ENCODE data around the gene MMEL1. TPM values are rescaled to one million over a fixed set of nuclear protein-coding genes. Genes with fewer than 3 reads are reported as not detected.

Gene MMEL1
- total RNA-seq, 1 donor from 2014 or later: 7.3 TPM

DNA sequence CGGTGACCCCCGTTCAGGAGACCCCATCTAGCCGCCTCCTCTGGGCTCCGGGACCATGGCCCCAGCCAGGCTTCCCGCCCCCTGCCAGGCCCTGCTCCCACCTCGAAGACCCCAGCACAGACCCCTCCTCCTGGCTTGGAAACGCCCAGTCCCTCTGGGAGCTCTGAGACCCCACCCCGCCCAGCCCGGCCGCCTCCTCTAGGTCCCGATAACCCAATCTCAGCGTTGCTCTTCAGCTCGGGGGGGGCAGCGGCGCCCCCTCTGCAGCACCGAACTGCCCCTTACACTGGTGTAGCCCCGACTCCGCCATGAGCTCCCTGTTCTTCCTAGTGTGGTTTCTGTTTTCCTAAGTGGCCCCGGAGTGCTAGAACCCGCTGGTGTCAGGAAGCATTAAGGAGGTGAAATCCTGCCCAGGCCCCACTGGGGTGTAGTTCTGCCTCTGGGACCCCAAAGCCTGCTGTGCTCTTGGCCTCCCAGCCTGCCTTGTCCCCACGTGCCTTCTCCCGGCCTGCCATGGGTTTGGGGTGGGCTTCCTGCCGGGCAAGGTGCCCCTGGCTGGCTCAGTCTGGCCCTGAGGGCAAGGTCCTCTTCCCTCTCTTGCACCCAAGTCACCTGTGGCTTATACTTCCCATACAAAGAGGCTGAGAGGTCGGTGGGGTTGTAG, 10.7 kb upstream of the MMEL1 start:
- FAIRE-seq (no peak), DNase-seq (ENCODE audit: low spot score in 2 of 2) (no peak)

DNA sequence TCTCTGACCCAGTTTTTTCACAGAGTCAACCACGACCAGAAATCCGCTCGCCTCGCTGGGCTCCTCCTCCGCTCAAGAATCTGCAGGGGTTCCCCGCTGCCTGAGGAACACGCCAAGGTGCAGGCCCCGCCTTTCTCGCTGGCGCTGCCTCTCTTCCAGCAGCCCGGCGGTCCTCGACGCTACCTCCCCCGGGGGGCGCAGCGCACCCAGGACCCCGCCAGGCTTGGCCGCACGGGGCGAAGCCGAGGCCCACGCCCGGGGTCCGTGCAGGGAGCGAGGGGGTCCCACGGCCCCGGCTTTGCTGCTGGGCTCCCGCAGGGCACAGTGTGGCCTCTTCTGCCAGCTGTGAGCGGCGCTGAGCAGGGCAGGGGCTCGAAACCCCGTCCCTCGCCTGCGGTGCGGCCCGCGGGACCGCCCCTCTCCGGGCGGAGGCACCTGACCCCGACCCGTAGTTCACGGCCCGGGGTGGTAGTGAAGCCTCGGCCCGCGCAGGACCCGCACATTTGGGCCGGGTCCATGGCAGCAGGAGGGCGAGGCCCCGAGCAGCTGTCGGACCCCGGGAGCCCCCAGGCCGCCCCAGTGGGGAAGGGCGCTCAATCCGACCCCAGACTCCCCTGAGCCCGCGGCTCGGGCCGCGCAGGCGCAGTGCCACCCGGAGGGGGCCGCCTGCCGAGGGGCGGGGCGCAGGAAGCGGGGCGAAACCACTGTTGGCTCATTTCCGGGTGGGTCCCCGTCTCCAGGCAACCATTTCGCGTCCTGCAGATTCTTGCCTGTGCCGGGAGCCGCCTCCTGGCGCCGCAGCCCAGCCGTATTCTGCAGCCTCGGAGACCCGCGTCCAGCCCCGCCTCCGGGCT, 10.0 kb upstream of the MMEL1 start:
- peak; percentile 96 to 100 for DNase-seq (ENCODE audit: low spot score in 2 of 2)
- no peak for FAIRE-seq

DNA sequence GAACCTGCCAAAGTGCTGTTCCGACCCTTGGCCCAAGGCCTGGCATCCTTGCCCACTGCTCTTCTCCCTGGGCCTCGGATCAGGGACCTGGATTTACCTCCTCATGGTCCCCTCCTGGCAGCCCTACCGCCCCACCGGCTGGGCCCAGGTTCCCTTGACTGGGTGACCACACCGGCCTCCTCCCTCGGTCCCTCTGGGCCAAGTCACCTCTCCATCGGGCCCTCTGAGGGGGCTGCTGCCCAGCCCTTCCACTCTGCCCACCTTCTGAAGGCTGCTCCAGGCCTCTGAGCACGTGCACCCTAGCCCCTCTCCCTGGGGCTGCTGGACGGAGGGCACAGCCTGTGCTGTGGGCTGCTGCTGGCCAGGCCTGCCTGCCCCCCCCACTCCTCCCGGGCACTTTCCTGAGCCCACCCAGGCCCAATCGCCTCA, 9.3 kb upstream of the MMEL1 start:
- DNase-seq (ENCODE audit: low spot score in 2 of 2) (no peak), FAIRE-seq (no peak)

DNA sequence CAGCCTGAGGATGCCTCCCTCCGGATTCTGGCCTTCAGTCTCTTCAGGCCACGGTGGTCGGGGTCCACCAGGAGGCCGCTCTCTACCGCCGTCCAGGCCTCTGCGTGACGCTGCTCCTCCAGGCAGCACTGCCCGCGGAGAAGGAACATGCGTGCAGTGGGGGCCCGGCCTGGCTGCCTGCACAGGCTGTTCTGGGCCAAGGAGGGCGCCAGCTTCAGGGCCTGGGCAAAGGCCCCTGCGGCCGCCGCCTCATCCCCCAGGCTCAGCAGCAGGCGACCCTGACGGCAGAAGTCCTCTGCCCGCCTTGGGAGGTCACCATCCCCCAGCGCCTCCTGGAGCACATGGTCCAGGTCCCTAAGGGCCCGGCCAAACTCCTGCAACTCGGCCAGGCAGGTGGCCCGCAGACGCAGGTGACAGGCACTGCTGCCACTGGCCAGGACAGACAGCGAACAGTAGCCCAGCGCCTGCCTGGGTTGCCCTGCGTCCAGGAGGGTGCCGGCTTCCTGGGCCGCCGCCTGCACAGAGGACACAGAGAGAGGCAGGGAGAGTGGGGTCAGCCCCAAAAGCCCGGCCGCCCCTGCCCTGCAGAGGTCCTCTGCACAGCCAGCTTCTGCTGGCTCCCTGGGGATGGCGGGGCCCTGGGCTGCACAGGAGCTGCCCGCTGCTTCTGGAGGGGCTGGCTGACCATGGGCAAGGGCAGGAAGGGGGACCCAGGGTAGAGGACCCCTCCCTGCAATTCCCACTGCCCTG, 8.7 kb upstream of the MMEL1 start:
- FAIRE-seq: no peak
- no peak for DNase-seq (ENCODE audit: low spot score in 2 of 2)

DNA sequence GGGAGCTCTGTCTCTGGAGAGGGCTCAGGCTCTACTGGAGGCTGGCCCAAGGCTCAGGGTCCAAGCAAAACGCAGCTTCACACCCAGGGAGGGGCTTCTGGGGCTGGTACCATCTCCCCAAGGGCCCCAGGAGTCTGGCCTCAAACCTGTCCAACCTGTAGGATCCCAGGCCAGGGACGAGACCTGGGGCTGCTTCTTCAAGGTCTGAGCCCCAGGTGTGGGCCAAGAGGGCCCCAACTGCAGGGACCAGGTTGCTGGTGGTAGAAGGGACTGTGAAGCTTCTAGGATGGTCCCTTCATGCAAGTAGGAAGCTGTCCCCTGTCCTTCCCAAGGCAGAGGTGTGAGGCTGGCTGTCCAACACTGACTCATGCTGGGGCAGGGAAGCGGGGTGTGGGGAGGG, 7.8 kb upstream of the MMEL1 start:
- DNase-seq (ENCODE audit: low spot score in 2 of 2) (no peak), FAIRE-seq (no peak)

DNA sequence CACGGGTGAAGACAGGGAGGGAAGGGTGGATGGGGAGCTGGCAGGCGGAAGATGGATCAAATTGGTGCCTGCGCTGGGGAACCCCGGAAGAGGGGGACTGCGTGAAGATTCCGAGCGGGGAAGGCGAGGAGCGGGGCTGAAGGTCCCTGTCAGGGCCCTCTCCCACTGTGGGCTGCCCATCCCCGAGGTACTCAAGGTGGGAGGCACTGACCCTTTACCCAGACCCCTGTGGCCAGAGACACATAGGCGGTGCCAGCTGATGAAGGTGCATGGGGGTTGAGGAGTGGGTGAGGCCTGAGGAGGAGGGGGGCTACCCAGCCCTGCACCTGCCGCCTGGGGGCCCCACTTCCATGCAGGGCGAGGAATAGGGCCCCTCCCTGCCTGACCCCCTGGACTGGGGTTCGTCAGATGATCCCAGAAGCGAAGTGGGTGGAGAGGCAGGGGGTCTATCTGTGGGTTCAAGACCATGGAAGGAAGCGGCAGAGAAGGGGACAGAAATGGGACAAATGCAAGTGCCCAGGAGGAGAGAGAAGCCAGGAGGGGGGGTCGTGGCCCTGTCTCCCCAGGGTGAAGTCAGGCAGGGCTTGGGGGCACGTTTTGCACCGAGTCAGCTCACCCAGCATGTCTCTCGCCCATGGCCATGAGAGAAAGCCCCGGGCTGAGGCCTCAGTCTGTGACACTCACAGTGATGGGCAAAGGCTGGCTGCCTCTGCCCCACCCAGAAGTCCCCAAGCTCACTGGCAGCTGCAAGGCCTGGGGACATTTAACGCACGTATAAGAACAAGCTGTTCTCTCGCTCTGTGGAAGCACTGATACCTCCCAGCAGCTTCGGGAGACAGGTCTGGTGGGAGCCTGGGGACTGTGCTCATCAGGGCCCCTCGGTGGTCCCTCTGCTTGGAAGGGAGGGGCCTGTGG, 7.0 kb upstream of the MMEL1 start:
- FAIRE-seq (no peak), DNase-seq (ENCODE audit: low spot score in 2 of 2) (no peak)

DNA sequence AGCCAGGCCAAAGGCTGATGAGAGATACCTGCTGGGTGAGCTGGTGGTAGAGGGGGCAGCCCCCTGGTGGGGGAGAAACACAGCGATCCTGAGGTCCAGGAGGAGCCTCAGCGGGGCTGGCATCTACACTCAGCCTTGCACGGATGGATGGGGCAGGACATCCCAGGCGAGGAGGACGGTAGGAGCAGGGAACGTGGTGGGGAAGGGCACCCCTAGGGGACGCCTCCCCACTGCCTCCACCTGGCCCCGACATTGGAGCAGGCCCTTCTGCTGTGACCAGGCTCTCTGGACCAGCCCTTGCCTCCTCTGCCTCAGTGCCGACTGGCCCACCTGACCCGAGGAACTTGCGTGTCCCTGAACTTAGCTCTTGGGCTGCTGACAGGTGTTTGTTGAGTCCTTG, 6.4 kb upstream of the MMEL1 start:
- DNase-seq (ENCODE audit: low spot score in 2 of 2): no peak
- FAIRE-seq: no peak

DNA sequence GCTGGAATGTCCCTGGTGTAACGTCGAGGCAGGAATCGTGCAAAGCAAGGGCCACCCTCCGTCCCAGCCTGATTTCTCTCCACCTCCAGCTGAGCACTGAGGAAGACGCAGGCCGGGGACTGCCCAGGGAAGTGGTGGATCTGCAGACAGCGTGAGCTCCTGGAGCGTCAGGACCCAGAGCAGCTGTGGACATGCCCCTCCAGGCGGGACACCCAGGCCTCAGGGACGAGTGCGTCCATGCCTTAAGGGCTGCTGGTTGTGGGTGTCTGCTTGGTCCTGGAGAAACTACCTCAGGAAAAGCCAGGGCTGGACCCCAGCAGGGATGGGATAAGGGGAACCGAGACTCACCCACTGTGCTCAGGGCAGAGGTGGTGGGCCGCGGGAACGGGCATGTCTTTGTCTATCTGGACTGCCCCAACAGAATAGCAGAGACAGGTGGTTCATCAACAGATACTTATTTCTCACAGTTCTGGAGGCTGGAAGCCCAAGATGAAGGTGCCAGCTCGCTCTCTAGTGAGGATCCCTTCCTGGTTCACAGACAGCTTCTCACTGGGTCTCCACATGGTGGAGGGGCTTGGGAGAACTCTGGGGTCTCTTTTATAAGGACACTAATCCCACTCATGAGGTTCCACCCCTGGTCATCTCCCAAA, 5.8 kb upstream of the MMEL1 start:
- FAIRE-seq (no peak), DNase-seq (ENCODE audit: low spot score in 2 of 2) (no peak)

DNA sequence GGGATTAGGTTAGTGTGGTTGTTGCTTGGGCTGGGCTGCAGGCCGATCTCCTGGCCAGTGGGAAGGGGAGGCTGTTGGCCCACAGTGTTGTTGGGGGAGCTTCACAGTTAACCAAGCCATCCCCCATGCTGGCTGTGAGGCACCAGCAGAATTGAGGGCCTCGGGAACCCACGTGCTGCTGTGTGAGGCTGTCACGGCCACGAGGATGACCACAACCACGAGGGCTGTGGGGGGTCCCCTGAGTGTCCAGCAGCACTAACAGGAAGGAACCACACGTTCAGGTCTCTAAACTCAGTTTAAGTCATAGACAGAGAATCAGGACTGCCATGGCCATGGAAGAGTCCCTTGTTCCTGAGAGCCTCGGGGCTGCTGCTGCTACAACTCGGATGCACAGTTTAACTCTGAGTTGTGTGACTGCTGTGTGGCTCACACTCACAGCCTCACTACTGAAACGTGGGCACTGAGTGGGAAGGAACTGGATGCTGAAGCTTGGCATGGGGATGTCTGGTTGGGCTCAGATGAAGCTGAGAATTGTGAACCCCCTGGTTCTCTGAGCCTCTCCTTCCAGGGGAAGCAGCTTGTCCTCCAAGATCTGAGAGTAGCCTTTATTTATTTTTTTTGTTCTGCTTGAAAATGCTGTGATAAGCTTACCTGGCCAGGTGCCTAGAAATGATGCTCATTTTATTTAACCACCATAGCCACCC, 4.8 kb upstream of the MMEL1 start:
- DNase-seq (ENCODE audit: low spot score in 2 of 2) (no peak), FAIRE-seq (no peak)

DNA sequence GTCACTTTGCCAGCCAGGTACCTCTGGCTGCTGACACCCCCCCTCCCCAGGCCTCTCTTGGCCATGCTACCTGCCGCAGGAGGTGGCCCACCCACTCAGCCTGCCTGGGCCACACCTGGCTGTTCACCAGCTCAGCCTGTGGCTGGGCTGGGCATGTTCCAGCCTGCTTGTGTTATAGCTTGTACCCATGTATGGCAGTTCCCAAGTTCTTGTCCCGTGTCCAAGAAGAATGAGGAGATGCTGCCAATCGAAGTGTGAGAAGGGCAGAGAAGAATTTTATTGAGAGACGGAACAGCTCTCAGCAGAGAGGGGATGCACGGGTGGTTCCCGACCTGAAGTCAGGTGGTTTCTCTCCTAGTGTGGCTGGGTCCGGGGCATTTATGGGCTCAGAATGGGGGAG, 3.9 kb upstream of the MMEL1 start:
- FAIRE-seq (no peak), DNase-seq (ENCODE audit: low spot score in 2 of 2) (no peak)

DNA sequence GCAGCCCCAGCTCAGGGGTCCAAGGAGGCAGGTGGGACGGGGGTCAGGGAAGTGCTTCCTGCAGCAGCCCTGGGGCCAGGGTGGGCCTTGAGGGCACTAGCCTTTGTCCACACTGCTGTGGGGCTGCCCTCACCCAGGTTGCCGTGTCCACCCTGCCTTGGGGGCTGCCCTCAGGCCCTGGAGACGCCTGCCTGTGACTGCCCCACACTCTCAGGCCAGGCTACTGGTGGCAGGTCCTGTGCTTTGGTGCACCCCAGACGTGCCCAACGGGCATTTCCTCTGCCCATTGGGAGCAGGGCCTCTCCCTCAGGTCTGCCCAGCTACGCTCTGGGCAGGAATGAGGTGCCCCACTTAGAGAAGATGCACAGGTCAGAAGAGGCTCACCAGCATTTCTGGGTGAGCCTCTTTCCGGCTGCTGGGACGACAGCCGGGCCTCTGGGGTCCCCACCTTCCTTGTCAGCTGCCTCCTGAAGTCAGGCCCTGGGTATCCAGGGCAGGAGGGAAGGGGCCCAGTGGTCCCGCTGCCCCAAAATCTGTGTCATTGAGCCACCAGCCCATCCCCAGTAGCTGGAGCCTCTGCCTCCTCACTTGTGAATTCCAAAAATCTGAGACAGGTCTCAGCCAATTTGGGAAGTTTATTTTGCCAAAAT, 2.7 kb upstream of the MMEL1 start:
- DNase-seq (ENCODE audit: low spot score in 2 of 2): no peak
- FAIRE-seq: no peak

DNA sequence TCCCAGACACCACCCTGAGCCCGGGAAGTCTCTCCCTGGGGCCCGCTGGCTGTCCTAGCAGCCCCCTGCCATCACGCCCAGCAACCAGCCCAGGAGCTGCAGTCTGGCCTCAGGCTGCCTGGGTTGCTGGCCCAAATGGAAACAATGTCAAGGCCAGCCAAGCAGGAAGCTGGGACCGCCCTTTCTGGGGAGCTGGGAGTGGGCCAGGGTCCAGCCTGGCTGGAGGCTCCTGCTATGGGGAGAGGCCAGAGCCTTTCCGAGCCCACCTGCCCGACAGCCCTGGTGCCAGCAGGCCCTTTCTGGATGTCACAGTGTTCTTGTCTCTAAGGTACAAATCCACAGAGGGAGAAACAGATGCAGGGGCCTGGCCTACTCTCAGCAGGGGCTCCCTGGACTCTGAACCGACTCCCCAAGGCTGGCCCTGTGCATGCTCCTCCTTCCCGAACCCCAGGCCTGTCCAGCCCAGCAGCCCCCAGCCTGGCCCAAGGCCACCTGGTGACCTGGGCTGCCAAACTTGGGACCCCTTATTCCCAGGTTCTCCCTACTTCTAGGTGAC, 1.2 kb upstream of the MMEL1 start:
- FAIRE-seq (no peak), DNase-seq (ENCODE audit: low spot score in 2 of 2) (no peak)

DNA sequence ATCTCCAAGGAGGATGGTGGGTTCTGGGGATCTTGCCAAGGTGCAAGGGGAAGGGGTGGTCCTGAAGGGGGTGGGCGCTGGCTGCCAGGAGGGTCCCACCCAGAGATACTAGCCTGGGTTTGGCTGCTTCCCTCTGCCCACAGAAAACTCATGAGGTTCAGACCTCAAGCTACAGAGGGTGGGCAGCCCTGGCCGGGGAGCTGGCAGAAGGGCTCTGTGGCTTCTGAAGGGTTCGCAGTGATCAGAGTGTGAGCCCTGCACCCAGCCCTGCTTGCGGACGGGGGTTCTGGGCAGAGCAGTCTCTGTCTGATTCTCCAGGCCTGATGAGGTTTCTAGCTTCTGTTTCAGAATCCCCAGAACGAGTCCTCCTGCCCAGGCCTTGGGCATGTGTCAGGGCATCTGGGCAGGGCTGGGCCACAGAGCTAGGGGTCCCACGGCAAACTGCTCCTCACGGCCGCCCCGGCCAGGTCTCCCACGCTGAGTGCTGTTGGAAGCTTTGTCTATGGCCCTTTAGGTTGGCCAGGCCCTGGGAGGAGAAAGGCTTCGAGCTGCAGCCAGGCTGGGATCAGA, 635 bp upstream of the MMEL1 start:
- DNase-seq (ENCODE audit: low spot score in 2 of 2) (no peak), FAIRE-seq (no peak)

DNA sequence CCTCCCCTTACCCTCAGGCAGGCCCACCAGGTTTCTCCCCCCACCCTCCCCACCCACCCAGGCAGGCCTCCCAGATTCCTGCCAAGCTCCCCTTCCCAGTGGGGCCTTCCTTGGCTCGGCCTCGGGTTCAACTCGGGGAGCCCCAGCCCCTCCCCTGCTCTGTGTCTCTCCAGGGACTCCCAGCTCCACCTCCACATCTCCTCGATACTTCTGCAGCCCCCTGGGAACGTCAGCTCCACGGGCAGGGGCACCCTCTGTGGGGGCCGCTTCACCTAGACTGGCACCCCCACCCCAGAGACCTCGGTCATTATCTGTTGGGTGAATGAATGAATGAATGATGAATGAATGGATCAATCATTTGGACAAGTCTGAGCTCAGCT, 775 bp downstream of the MMEL1 start:
- FAIRE-seq: no peak
- no peak for DNase-seq (ENCODE audit: low spot score in 2 of 2)

DNA sequence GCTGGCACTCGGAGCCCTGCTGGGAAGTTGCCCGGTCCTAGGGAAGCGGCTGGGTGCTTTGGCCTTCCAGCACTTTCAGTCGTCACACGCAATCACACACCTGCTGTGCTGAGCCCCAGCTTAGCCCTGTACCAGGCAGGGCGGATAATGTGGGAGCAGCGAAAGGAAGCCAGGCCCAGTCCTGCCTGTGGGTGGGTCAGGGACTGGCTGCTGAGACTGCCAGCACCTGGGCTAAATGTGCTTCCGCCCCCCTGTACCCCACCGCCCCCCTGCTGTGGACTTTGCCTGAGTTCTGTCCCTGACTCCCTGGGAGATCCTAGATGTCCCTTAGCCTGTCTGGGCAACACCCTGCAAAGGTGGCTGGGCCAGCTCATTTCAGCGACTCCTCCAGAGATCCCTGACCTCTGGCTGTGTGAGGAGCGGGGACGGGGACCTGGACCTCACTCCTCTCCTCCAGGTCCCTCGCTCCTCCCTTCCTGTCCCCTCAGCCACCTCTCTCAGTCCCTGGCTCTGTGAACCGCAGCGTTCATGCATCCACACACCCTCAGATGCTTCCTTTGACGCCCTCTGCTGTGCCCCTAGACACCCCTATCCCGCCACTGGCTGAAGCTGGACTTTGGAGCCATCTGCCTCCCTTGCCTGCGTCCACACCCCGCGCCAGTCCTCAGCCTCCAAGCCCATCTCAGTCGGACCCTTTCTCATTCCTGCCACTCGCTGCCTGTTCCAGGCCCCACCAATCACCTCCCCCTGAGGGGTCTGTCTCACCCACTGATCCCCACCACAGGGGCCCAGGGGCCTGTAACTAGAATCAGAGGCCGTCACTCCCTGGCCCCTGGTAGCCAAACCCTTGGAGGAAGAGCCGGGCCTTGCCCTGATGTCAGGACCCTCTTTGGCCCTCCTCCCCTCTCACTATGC, 1.4 kb downstream of the MMEL1 start:
- DNase-seq (ENCODE audit: low spot score in 2 of 2): no peak
- FAIRE-seq: no peak

DNA sequence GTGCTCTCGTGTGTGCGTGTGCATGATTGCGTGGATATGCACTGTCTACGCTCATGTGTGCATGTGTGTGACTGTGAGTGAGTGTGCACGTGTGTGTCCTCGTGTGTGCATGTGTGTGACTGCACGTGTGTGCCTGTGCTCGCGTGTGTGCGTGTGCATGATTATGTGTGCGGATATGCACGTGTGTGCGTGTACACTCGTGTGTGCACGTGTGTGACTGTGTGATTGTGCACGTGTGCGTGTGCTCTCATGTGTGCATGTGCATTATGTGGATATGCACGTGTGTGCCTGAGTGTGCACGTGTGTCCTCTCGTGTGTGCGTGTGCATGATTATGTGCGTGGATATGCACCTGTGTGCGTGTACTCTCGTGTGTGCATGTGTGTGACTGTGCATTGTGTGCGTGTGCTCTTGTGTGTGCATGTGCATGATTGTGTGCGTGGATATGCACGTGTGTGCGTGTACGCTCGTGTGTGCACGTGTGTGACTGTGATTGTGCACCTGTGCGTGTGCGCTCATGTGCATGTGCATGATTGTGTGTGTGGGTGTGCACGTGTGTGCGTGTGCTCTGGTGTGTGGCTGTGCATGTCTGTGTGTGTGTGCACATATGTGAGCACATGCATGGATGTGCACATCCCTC, 2.2 kb downstream of the MMEL1 start:
- DNase-seq (ENCODE audit: low spot score in 2 of 2) (no peak), FAIRE-seq (no peak)
